Body of pancreas (tissue), 4 donors: Measurements from ENCODE around the gene VPS41. TPM values are rescaled to one million over a fixed set of nuclear protein-coding genes. Genes with fewer than 3 reads are reported as not detected.

ENCODE experiments used
- ATAC-seq: fragments of 150-250 bp; one replicate; pipeline ENCODE4 v1.9.1; 2016
- DNase-seq, 4 donors: peaks; one replicate each; pipeline ENCODE4 v3.0.0-alpha.2; 2019
- H3K27ac ChIP-seq, 4 donors: fragments of 200-600 bp; sonication (generic); 1 replicate in 3 of 4; 2 replicates in 1 of 4; pipeline versions ENCODE4 v1.5.1 to v1.6.1; 2016 to 2019; ENCODE audit warnings: mild to moderate bottlenecking in 1 of 4, mixed read lengths in 1 of 4, moderate library complexity in 1 of 4
- H3K27me3 ChIP-seq, 2 donors: fragments of 200-600 bp; sonication (generic); one replicate each; pipeline ENCODE4 v1.6.0; 2016; ENCODE audit warnings: mild to moderate bottlenecking in 1 of 2
- H3K36me3 ChIP-seq, 2 donors: fragments of 200-600 bp; sonication (generic); replicated peaks in 1 of 2; 2 replicates each; pipeline ENCODE4 v1.5.1; 2016; ENCODE audit warnings: low read depth in 2 of 2; ENCODE audit not compliant: insufficient read depth in 1 of 2
- H3K4me1 ChIP-seq: fragments of 200-600 bp; sonication (generic); one replicate; pipeline ENCODE4 v1.6.0; 2016
- H3K4me3 ChIP-seq, 2 donors: fragments of 200-600 bp; sonication (generic); 1 replicate in 1 of 2; 2 replicates in 1 of 2; pipeline ENCODE4 v1.5.1; 2016 to 2019
- H3K9me3 ChIP-seq, 3 donors: fragments of 200-600 bp; sonication (generic); 1 replicate in 2 of 3; 2 replicates in 1 of 3; pipeline ENCODE4 v1.5.1; 2016
- CTCF ChIP-seq, 7 experiments: fragments of 450-650 bp in 4 of 7; fragments of 200-600 bp in 3 of 7; sonication (generic) in 3 of 7; IDR thresholded peaks; one replicate each; pipeline ENCODE4 v1.5.1; 2016 to 2019; ENCODE audit warnings: antibody characterized with exemption in 7 of 7
- POLR2A ChIP-seq, 3 donors: fragments of 450-650 bp; IDR thresholded peaks; one replicate each; pipeline ENCODE4 v1.6.1; 2016; ENCODE audit warnings: antibody characterized with exemption in 3 of 3, mild to moderate bottlenecking in 2 of 3
- WGBS, 2 donors: methylation state at CpG; one replicate each; pipeline ENCODE4 v1.1.5; 2017; 5-methylcytosine and 5-hydroxymethylcytosine counted together
- intact Hi-C: fragments of 100-400 bp; cut with DNase I; formaldehyde crosslinking; loops from one replicate; pipeline ENCODE4 v1.15.1; 2023
- total RNA-seq, 2 donors: library from RNA; depleted of rRNA; stranded (reverse); fragments of >200 nt; gene quantifications; one replicate each; pipeline ENCODE4 v1.1.0, GENCODE V29; 2016

VPS41 gene
- total RNA-seq, 2 donors from 2014 or later = 18.1 to 53.2 TPM

DNA sequence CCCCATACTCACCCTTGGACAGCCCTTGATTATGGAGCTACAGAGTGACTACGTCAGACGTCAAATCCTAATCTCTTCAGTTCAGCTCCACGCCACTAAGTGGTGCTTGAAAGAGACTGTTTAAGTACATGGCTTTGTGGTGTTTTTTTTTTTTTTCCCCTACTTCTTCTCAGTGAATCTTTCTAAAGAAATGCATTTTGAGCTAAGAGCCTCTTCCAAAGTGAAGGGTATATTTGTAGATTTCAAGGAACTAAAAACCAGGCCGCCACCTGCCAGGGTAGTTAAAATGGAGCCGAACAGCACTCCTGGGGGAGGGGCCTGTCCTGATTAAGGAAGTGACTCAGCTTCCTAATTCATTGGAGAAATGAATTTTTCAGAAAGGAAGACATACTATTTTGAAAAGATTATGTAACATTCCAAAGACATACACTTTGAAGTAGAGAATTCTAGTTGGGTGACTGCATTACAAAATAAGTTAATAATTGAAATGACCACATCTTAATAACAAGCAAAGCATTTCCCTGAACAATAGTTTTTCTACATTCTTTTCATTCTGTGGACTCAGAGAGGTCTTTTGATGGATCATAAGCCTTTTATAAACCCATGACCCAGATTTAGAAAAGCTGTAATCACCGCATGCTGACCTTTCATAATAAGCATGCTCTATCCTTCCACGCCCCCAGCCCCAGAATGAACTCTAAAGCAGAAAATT, 20.6 kb upstream of the VPS41 start:
- no peaks in the 10 kb centered on the region for H3K36me3 ChIP-seq
- WGBS, 2 donors = 66 to 69% methylated on average over 7 of the region's 7 CpGs
- H3K4me3 ChIP-seq = no peak overlapping the region
- peak overlapping the region; percentile 25 to 68 (median 50) for H3K27ac ChIP-seq
- no peaks in the 10 kb centered on the region for H3K27me3 ChIP-seq
- ATAC-seq = peak; percentile 91
- peak in 2 of 4 donors; percentile 18 to 25 for DNase-seq
- TF ChIP-seq CTCF (IDR thresholded peaks at IDR 0.05) (no peak), POLR2A (IDR thresholded peaks at IDR 0.05) (no peak)
- no peaks in the 10 kb centered on the region for H3K9me3 ChIP-seq
- peaks cover 10% of the 10 kb centered on the region for H3K4me1 ChIP-seq
- intact Hi-C loops = loop anchor here (10.0 kb wide), 2 partner anchors 135 to 535 kb away; no protein-coding TSS in a partner anchor

DNA sequence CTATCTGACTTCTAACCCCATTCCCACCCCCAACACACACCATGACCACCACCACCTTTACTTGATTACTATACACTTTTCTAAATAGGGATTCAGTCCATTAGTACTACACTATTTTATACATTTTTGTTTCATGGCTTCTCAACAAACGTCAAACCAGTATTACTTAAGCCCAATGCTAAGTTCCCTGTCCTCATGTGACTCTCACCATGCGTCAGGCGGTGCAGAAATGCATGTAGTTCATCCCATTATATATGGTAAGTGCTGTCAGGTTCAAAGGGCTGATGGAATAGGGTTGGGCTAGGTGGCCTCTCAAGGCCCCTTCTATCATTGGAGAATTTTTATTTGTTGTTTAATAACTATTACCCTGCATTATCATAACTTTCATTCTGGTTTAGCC, 19.5 kb upstream of the VPS41 start:
- Histone ChIP-seq H3K36me3 (no peaks in the 10 kb centered on the region), H3K9me3 (no peaks in the 10 kb centered on the region), H3K4me3 (no peak overlapping the region), H3K27ac (no peak overlapping the region), H3K27me3 (no peaks in the 10 kb centered on the region), H3K4me1 (peaks cover 10% of the 10 kb centered on the region)
- DNase-seq (no peak), ATAC-seq (no peak)
- TF ChIP-seq POLR2A (IDR thresholded peaks at IDR 0.05) = no peak
- no peak for TF ChIP-seq CTCF (IDR thresholded peaks at IDR 0.05)
- intact Hi-C loops = loop anchor here (10.0 kb wide), 2 partner anchors 134 to 536 kb away; no protein-coding TSS in a partner anchor
- 84 to 90% methylated on average over 3 of the region's 3 CpGs for WGBS, 2 donors

GRCh38 chr7:38927751-38928150, 18.8 kb upstream of the VPS41 start:
- no peak for ATAC-seq
- no peak overlapping the region for H3K4me3 ChIP-seq
- TF ChIP-seq POLR2A (IDR thresholded peaks at IDR 0.05) (no peak), CTCF (IDR thresholded peaks at IDR 0.05) (no peak)
- no peaks in the 10 kb centered on the region for H3K9me3 ChIP-seq
- 62 to 68% methylated on average over 5 of the region's 5 CpGs for WGBS, 2 donors
- no peak for DNase-seq
- no peaks in the 10 kb centered on the region for H3K27me3 ChIP-seq
- no peaks in the 10 kb centered on the region for H3K36me3 ChIP-seq
- no peak overlapping the region for H3K27ac ChIP-seq
- intact Hi-C loops = loop anchor here (10.0 kb wide), 2 partner anchors 133 to 537 kb away; no protein-coding TSS in a partner anchor
- H3K4me1 ChIP-seq = peaks cover 10% of the 10 kb centered on the region

GRCh38 chr7:38920731-38921130, 11.7 kb upstream of the VPS41 start:
- no peak for DNase-seq
- TF ChIP-seq POLR2A (IDR thresholded peaks at IDR 0.05) (no peak), CTCF (IDR thresholded peaks at IDR 0.05) (no peak)
- 69 to 72% methylated on average over 3 of the region's 3 CpGs for WGBS, 2 donors
- Histone ChIP-seq H3K27ac (no peak overlapping the region), H3K27me3 (no peaks in the 10 kb centered on the region), H3K36me3 (no peaks in the 10 kb centered on the region), H3K4me1 (no peaks in the 10 kb centered on the region), H3K9me3 (no peaks in the 10 kb centered on the region), H3K4me3 (no peak overlapping the region)
- no peak for ATAC-seq
- intact Hi-C loops = loop anchor here (10.0 kb wide), 2 partner anchors 126 to 544 kb away; no protein-coding TSS in a partner anchor

- no peaks in the 10 kb centered on the region for H3K9me3 ChIP-seq
- 79 to 85% methylated on average over 1 of the region's 1 CpG for WGBS, 2 donors
Measured at GRCh38 chr7:38916396-38916795, 7.4 kb upstream of the VPS41 start.

More at GRCh38 chr7:38916396-38916795, 7.4 kb upstream of the VPS41 start:
- no peak overlapping the region for H3K27ac ChIP-seq
- ATAC-seq (no peak), DNase-seq (no peak)
- TF ChIP-seq POLR2A (IDR thresholded peaks at IDR 0.05) (no peak), CTCF (IDR thresholded peaks at IDR 0.05) (no peak)
- no peaks in the 10 kb centered on the region for H3K36me3 ChIP-seq
- no peak overlapping the region for H3K4me3 ChIP-seq
- intact Hi-C loops = no loop called here
- no peaks in the 10 kb centered on the region for H3K27me3 ChIP-seq
- H3K4me1 ChIP-seq = no peaks in the 10 kb centered on the region
